ENCODE data around the gene HACL1. TPM values are rescaled to one million over a fixed set of nuclear protein-coding genes. Genes with fewer than 3 reads are reported as not detected.

HACL1 gene
- total RNA-seq, 4 donors from 2014 or later: 19.3 to 27.0 (median 22.0) TPM

DNA sequence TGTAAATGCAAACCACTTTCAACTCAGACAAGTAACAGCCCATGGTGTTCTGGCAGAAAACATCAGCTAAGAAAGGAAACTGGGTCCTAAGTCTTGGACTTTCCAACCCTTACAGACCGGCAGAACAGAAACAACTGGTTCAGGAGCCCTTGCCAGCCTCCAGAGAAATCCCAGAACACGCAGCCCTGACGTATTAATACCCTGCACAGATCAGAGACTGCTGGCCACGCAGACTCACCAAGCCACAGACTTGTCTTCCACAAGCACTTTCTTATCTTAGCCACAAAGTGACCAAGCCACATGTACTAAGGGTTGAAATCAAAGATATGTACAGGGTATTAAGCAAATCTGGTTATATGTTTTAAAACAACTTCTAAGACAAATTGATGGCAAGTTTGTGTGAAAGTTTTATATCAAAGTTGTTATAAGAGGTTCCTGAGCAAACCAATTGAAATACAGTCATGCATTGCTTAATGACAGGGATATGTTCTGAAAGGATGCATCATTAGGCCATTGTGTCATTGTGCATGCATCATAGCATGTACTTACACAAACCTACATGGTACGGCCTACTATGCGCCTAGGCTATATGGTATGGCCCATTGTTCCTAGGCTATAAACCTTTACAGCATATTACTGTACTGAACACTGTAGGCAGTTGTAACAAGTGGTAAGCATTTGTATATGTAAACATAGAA is 37.0 kb upstream of the HACL1 start:
- peak overlapping the region in 2 of 4 donors; percentile 35 to 83 for H3K27ac ChIP-seq (replicated peaks in 1 of 4)
- no peak overlapping the region for H3K4me3 ChIP-seq
- WGBS: 73% methylated on average over 6 of the region's 6 CpGs
- TF ChIP-seq POLR2AphosphoS5 (IDR thresholded peaks at IDR 0.05): no peak
- no peak for TF ChIP-seq EP300 (IDR thresholded peaks at IDR 0.05)
- TF ChIP-seq, protein P1, sequence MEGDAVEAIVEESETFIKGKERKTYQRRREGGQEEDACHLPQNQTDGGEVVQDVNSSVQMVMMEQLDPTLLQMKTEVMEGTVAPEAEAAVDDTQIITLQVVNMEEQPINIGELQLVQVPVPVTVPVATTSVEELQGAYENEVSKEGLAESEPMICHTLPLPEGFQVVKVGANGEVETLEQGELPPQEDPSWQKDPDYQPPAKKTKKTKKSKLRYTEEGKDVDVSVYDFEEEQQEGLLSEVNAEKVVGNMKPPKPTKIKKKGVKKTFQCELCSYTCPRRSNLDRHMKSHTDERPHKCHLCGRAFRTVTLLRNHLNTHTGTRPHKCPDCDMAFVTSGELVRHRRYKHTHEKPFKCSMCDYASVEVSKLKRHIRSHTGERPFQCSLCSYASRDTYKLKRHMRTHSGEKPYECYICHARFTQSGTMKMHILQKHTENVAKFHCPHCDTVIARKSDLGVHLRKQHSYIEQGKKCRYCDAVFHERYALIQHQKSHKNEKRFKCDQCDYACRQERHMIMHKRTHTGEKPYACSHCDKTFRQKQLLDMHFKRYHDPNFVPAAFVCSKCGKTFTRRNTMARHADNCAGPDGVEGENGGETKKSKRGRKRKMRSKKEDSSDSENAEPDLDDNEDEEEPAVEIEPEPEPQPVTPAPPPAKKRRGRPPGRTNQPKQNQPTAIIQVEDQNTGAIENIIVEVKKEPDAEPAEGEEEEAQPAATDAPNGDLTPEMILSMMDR (IDR thresholded peaks at IDR 0.05): no peak
- TF ChIP-seq POLR2A (IDR thresholded peaks at IDR 0.05; ENCODE audit: low read depth): no peak
- intact Hi-C loops (cut with DNase I): loop anchor here (10.0 kb wide), 1 partner anchor 606 kb away; no protein-coding TSS in a partner anchor
- peaks cover 0 to 9% (median 3%) of the 10 kb centered on the region in 4 donors for H3K36me3 ChIP-seq
- no peak for DNase-seq (ENCODE audit: extremely low spot score)
- peaks cover 21 to 53% (median 42%) of the 10 kb centered on the region in 4 donors for H3K4me1 ChIP-seq
- H3K27me3 ChIP-seq: no peaks in the 10 kb centered on the region
- no peaks in the 10 kb centered on the region for H3K9me3 ChIP-seq

DNA sequence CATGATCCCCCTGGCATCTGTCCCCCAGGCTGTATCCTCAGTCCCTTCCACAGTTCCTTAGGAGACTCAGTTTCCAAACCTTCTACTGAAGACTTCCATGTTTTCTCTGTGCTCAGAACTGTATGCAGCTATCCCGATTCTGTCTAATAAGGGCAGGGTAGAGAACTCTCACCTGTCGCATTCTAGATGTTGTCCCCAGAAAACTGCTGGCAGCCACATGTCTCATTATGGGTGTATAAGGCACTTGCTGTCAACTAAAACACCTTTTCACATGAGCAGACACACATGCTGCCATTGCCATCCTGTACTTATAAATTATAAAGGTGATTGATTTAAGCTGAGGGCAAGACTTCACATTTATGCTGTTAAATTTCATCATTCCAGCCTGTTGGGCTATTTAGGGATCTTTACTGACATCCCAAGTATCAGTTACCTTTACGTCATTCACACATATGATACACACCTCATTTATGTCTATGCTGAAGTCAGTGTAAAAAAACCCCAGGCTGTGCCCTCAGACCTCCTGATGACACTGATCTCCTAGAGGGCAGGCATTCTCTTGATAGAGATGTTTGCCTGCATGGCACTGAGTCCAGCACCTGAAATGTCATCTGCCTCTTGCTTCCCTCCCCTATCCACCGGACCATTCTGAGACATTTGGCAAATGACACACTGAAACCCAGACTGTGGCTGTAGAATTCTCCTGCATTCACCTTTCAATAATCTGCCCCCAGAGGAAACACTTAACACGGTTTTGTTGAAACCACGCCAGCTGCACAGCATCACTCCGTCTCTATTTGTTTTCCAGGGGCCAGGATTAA is 36.0 kb upstream of the HACL1 start:
- H3K27ac ChIP-seq (replicated peaks in 1 of 4): peak overlapping the region; percentile 35 to 83 (median 77)

DNA sequence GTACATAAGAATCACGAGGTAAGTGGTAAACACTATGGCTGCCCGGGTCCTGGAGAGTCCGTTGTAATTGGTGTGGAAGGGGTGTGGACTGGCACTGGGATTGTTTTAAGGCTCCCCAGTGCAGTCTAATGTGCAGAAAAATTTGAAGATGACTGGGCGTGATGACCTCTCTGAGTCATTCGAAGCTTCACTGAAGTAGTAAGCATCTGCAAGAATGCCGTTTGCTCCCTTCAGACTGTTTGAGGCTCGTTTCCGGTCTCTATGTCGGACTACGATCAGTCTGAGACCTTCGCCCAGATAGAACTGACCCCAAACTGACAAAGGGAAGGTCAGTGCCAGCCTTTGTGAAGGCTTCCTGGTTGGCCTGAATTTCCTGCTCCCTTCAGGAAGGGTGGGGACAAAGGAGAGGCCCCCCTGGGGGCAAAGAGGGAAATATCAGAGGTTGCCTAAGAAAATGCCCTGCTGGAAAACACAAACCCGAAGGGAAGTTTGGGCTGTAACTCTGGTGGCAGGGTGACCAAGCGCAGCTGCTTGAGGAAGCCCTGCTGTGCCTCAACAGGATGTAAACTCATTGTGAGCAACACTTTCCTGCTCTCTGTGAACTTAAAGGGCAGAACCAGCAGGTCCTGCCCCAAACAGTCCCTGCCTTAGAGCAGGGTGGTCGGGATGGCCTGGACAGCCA is 34.8 kb upstream of the HACL1 start:
- no peaks in the 10 kb centered on the region for H3K27me3 ChIP-seq
- no peak overlapping the region for H3K4me3 ChIP-seq
- intact Hi-C loops (cut with DNase I): loop anchor here (10.0 kb wide), 1 partner anchor 609 kb away; no protein-coding TSS in a partner anchor
- no peaks in the 10 kb centered on the region for H3K9me3 ChIP-seq
- TF ChIP-seq, protein P1 (IDR thresholded peaks at IDR 0.05): no peak
- TF ChIP-seq POLR2AphosphoS5 (IDR thresholded peaks at IDR 0.05): peak in 1 of 2 donors; percentile 43
- WGBS: 62% methylated on average over 7 of the region's 14 CpGs
- H3K27ac ChIP-seq (replicated peaks in 1 of 4): peak overlapping the region; percentile 76 to 83 (median 77)
- no peaks in the 10 kb centered on the region for H3K36me3 ChIP-seq
- DNase-seq (ENCODE audit: extremely low spot score): no peak
- peaks cover 21 to 72% (median 57%) of the 10 kb centered on the region in 4 donors for H3K4me1 ChIP-seq

More for the DNA sequence above, 36.0 kb upstream of the HACL1 start:
- Histone ChIP-seq H3K4me3 (no peak overlapping the region), H3K9me3 (no peaks in the 10 kb centered on the region), H3K27me3 (no peaks in the 10 kb centered on the region), H3K4me1 (peaks cover 21 to 61% (median 46%) of the 10 kb centered on the region in 4 donors), H3K36me3 (peaks cover 0 to 5% (median 3%) of the 10 kb centered on the region in 4 donors)
- intact Hi-C loops (cut with DNase I): loop anchor here (10.0 kb wide), 1 partner anchor 607 kb away; no protein-coding TSS in a partner anchor
- no peak for DNase-seq (ENCODE audit: extremely low spot score)
- WGBS: 73% methylated on average over 7 of the region's 7 CpGs
- TF ChIP-seq, protein P1 (IDR thresholded peaks at IDR 0.05): no peak
- TF ChIP-seq POLR2AphosphoS5 (IDR thresholded peaks at IDR 0.05) (no peak), POLR2A (IDR thresholded peaks at IDR 0.05; ENCODE audit: low read depth) (no peak), EP300 (IDR thresholded peaks at IDR 0.05) (no peak)

DNA sequence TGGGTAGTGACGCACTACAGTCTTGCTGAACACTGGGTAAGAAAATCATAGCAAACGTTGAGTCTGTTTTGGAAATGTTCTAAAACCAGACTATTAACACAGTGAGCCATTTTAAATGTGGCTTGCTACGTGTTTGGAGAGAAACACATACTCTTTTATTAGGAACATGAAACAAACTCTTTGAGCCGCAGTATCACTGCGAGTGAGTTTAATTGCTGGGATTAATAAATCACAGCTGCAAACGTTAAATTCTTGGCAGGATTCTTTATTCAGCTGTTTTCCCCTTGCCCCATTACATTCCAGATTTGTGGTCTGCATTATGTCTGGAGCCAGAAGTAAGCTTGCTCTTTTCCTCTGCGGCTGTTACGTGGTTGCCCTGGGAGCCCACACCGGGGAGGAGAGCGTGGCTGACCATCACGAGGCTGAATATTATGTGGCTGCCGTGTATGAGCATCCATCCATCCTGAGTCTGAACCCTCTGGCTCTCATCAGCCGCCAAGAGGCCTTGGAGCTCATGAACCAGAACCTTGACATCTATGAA is 33.8 kb upstream of the HACL1 start:
- no peaks in the 10 kb centered on the region for H3K36me3 ChIP-seq
- peaks cover 26 to 82% (median 65%) of the 10 kb centered on the region in 4 donors for H3K4me1 ChIP-seq
- no peaks in the 10 kb centered on the region for H3K27me3 ChIP-seq
- peak overlapping the region in 2 of 4 donors; percentile 7 to 15 for H3K4me3 ChIP-seq
- 31% methylated on average over 12 of the region's 13 CpGs for WGBS
- TF ChIP-seq, protein P1 (IDR thresholded peaks at IDR 0.05): no peak
- TF ChIP-seq POLR2AphosphoS5 (IDR thresholded peaks at IDR 0.05): peak; percentile 52 to 60
- no peak for DNase-seq (ENCODE audit: extremely low spot score)
- intact Hi-C loops (cut with DNase I): loop anchor here (10.0 kb wide), 1 partner anchor 610 kb away; no protein-coding TSS in a partner anchor
- H3K27ac ChIP-seq (replicated peaks in 1 of 4): peak overlapping the region; percentile 76 to 83 (median 77)
- no peaks in the 10 kb centered on the region for H3K9me3 ChIP-seq
